Small intestine (tissue), 7 donors: ENCODE data around the gene FOXA3. TPM values are rescaled to one million over a fixed set of nuclear protein-coding genes. Genes with fewer than 3 reads are reported as not detected.

Source experiments
- DNase-seq, 2 donors: peaks; one replicate each; pipeline versions ENCODE4 v3.0.0 to v3.0.0-alpha.2; 2013
- FAIRE-seq: peaks from 2 replicates; lab custom pipeline; 2012; peaks lifted over from hg19 to GRCh38; lab: Jason Lieb, UNC
- H3K27ac ChIP-seq, 3 donors: one replicate each; pipeline ENCODE4 v1.5.1; 2013; ENCODE audit warnings: low read length in 2 of 3, mild to moderate bottlenecking in 2 of 3, control low read depth in 1 of 3, inconsistent platforms in 1 of 3, low read depth in 1 of 3, moderate library complexity in 1 of 3
- H3K27me3 ChIP-seq, 3 donors: one replicate each; pipeline ENCODE4 v1.6.1; 2013; ENCODE audit warnings: low read length in 3 of 3, inconsistent platforms in 1 of 3; ENCODE audit not compliant: control insufficient read depth in 3 of 3, insufficient read depth in 3 of 3
- H3K36me3 ChIP-seq, 3 donors: one replicate each; pipeline ENCODE4 v1.6.1; 2013; ENCODE audit warnings: low read length in 3 of 3, inconsistent platforms in 1 of 3, low read depth in 1 of 3, mild to moderate bottlenecking in 1 of 3, moderate library complexity in 1 of 3; ENCODE audit not compliant: control insufficient read depth in 3 of 3, insufficient read depth in 2 of 3
- H3K4me1 ChIP-seq, 3 donors: one replicate each; pipeline ENCODE4 v1.6.1; 2013; ENCODE audit warnings: low read length in 2 of 3, inconsistent platforms in 1 of 3, low read depth in 1 of 3, mild to moderate bottlenecking in 1 of 3, moderate library complexity in 1 of 3; ENCODE audit not compliant: control insufficient read depth in 3 of 3, insufficient read depth in 2 of 3
- H3K4me3 ChIP-seq, 3 donors: one replicate each; pipeline ENCODE4 v1.5.1; 2013; ENCODE audit warnings: low read length in 3 of 3, control low read depth in 1 of 3, inconsistent platforms in 1 of 3, low read depth in 1 of 3, mild to moderate bottlenecking in 1 of 3, moderate library complexity in 1 of 3
- H3K9me3 ChIP-seq, 2 donors: one replicate each; pipeline ENCODE4 v1.6.1; 2013; ENCODE audit warnings: low read depth in 1 of 2, low read length in 1 of 2; ENCODE audit not compliant: control insufficient read depth in 2 of 2, insufficient read depth in 1 of 2
- WGBS, 3 donors: extraction: QIAGEN DNeasy Blood & Tissue Kit; methylation state at CpG; one replicate each; pipeline ENCODE4 v1.1.7; 2013; 5-methylcytosine and 5-hydroxymethylcytosine counted together
- polyA plus RNA-seq, 4 donors: library from polyadenylated mRNA; stranded (reverse) in 3 of 4; unstranded in 1 of 4; fragments of 200-250 nt in 3 of 4; fragments of 120-200 nt in 1 of 4; gene quantifications; one replicate each; pipeline versions ENCODE4 v1.2.1 to v1.2.3, GENCODE V29; 2013
- donor health status: healthy with polysubstance abuse.
- donor health status: control.
- donor health status: control.
- donor health status: Bipolar disorder and iron deficiency.
- donor health status: healthy.

The FOXA3 gene
- polyA plus RNA-seq, 4 donors = 15.7 to 33.6 (median 23.1) TPM

DNA sequence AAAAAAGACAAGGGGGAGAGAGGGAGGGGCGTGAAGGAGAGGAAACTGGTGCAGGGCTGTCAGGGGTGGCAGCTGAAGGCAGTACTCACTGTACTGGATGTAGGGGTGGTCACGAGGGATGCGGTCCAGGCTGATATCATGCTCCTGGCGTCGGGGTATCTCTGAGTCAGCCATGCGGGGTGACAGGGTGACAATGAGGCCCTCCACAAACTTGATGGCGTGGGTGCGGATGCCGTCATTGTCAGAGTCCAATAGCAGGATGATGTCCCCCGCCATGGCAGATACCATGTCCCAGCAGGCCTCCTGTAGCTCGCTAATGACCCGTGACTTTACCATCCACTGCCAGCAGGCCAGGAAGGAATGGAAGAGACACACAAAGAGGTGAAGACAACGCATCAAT is 16.5 kb upstream of the FOXA3 start:
- no peak for DNase-seq
- H3K27ac ChIP-seq = no peak overlapping the region
- FAIRE-seq = no peak
- no peaks in the 10 kb centered on the region for H3K9me3 ChIP-seq
- no peak overlapping the region for H3K4me3 ChIP-seq
- peaks cover 17 to 78% (median 26%) of the 10 kb centered on the region in 3 donors for H3K36me3 ChIP-seq
- 95% methylated on average over 13 of the region's 13 CpGs for WGBS, 3 donors
- H3K27me3 ChIP-seq = no peaks in the 10 kb centered on the region
- no peaks in the 10 kb centered on the region for H3K4me1 ChIP-seq

DNA sequence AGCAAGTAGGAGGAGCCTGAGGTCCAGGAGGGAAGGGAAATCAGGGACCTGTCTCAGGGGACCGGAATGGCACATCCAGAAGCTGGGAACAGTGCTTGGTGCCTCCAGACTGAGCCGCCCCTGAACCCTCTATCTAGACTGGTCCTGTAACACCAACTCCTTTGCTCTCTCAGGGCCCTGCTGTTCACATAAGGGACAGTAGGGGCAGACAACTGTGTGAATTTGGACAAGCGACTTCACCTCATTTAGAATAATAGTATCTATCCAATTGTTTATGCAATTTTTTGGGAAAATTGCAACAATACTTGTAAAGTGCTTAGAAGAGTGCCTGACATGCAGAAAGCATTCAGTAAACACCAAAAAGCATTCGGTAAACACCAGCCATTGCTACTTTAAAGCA is 15.2 kb upstream of the FOXA3 start:
- DNase-seq (no peak), FAIRE-seq (no peak)
- Histone ChIP-seq H3K36me3 (peaks cover 17 to 78% (median 19%) of the 10 kb centered on the region in 3 donors), H3K9me3 (no peaks in the 10 kb centered on the region), H3K27me3 (no peaks in the 10 kb centered on the region), H3K4me3 (no peak overlapping the region), H3K4me1 (no peaks in the 10 kb centered on the region), H3K27ac (no peak overlapping the region)
- 84 to 91% (median 88%) methylated on average over 4 of the region's 4 CpGs for WGBS, 3 donors

DNA sequence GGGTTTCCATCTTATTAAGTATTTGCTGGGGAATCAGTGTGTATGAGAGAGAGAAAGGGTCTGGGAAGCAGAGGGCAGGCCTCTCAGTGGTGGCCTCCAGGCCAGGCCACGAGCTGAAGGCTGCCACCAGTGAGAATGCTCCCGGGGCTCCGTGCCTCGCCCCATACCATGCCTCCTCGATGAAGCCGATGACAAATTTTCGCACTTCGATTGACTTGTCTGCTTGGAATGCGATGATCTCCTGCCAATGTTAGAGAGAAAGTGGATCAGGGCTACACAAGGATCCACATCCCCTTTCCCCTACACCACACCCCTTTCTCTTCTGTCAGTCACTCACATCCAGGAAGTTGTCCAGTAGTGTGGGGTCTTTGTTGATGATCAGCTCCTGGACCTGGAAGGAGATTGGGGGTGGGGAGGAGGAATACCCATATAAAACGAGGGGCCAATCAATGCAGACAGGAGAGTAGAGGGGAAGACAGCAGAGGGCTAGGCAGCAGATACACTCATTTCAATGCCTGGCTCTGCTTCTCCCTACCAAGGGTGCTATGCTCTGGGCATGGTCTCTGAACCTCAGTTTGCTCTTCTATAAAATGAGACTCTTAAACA is 11.9 kb upstream of the FOXA3 start:
- Histone ChIP-seq H3K4me3 (no peak overlapping the region), H3K4me1 (no peaks in the 10 kb centered on the region), H3K27me3 (no peaks in the 10 kb centered on the region), H3K9me3 (no peaks in the 10 kb centered on the region), H3K36me3 (peaks cover 13 to 82% (median 16%) of the 10 kb centered on the region in 3 donors), H3K27ac (no peak overlapping the region)
- FAIRE-seq = no peak
- DNase-seq = no peak
- WGBS, 3 donors = 92 to 93% (median 92%) methylated on average over 10 of the region's 10 CpGs

DNA sequence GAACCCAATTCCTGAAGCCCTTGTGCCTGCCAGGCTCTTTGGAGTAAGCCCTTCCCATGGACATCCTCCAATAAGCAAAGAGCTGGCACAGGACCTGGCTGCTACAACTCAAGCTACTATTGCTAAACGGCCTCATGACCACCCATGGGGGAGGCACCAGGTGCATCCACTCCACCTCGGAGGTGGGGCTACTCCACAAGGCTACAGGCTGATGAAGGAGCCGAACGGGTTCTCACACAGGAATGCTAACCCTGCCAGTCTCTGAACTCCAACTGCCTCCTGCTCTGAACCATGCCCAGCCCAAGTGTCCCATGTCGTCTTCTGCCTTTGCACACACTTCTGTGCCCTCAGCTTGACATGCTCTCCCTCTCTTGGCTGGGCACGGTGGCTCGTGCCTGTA is 11.1 kb upstream of the FOXA3 start:
- H3K4me3 ChIP-seq = no peak overlapping the region
- H3K4me1 ChIP-seq = no peaks in the 10 kb centered on the region
- FAIRE-seq (no peak), DNase-seq (no peak)
- no peaks in the 10 kb centered on the region for H3K9me3 ChIP-seq
- H3K27me3 ChIP-seq = no peaks in the 10 kb centered on the region
- H3K36me3 ChIP-seq = peaks cover 6 to 75% (median 12%) of the 10 kb centered on the region in 3 donors
- WGBS, 3 donors = 79 to 86% (median 84%) methylated on average over 7 of the region's 7 CpGs
- H3K27ac ChIP-seq = no peak overlapping the region

DNA sequence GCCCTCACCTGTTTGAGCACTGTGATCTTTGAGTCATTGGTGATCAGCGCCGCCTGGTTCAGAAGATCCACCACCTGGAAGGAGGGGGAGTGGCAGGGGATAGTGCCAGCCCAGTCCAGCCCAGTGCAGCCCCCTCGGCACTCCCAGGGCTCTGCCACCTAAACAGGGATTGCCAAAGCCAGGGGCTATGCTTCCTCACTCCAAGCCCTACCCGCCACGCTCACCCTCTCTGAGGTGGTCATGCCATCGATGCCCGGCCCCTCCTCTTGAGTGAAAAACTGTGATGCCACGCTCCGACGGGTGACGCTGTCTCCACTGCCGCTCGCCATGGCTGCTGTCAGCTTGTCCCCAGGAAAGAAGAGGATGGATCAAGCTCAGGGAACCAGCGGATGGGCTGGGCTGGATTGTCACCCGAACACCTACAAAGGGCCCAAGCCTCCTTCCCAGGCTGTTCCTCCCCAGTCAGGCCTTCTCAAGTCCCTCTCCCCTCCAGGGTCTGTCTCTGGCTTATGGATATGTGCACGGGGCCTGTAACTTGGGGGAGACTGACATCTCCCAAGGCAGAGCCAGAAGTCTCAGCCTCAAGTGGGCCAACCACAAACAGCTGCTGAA is 9.9 kb upstream of the FOXA3 start:
- H3K27ac ChIP-seq = no peak overlapping the region
- H3K9me3 ChIP-seq = no peaks in the 10 kb centered on the region
- no peak overlapping the region for H3K4me3 ChIP-seq
- DNase-seq (no peak), FAIRE-seq (no peak)
- peaks cover 9 to 76% (median 14%) of the 10 kb centered on the region in 3 donors for H3K36me3 ChIP-seq
- no peaks in the 10 kb centered on the region for H3K27me3 ChIP-seq
- no peaks in the 10 kb centered on the region for H3K4me1 ChIP-seq
- 93 to 96% (median 95%) methylated on average over 11 to 16 of the region's 16 CpGs for WGBS, 3 donors

DNA sequence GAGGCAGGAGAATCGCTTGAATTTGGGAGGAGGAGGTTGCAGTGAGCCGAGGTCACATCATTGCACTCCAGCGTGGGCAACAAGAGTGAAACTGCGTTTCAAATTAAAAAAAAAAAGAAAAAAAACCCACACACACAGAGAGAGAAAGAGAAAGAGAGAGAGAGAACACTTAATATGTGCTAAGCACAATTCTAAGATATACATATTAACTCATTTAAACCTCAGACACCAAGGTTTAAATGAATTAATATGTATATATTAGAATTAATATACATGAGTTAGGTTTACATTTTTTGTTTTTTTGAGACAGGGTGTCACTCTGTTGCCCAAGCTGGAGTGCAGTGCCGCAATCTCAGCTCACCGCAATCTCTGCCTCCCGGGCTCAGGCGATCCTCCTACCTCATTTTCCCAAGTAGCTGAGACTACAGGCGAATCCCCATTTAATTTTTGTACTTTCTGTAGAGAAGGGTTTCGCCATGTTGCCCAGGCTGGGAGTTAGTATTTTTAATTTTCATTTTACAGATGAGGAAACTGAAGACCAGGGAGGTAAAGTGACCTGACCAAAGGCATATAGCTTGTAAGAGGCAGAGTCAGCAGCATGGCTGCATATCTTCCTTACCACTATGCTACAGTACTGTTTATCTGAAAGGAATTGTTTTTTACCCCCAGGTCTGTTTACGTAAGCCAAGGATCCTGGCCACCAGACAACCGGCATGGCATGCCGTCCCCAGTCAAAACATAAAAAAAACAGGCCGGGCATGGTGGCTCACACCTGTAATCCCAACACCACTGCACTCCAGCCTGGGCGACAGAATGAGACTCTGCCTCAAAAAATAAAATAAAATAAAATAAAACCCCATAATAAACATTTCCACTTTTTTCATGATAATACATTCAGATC is 3.5 kb upstream of the FOXA3 start:
- Histone ChIP-seq H3K9me3 (no peaks in the 10 kb centered on the region), H3K4me1 (peaks cover 0 to 7% (median 0%) of the 10 kb centered on the region in 3 donors), H3K27me3 (peaks cover 0 to 7% (median 0%) of the 10 kb centered on the region in 3 donors), H3K4me3 (no peak overlapping the region), H3K36me3 (peaks cover 2 to 36% (median 8%) of the 10 kb centered on the region in 3 donors), H3K27ac (no peak overlapping the region)
- no peak for FAIRE-seq
- DNase-seq = no peak
- WGBS, 3 donors = 85 to 86% (median 86%) methylated on average over 15 of the region's 15 CpGs

DNA sequence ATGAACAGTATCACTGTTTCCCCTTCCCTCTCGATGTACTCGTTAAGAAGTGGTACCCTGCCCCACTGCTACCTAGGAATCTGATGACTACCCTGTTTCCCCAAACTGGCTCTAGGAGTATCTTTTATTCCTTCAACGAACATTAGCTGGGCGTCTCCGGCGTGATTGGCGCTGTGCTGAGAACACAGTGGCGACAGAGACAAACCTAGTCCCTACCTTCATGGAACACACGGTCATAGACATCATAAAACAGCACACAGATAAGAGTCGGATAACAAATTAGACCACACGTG is 1.9 kb upstream of the FOXA3 start:
- peak in 1 of 2 donors; percentile 93 for DNase-seq
- H3K27me3 ChIP-seq = peaks cover 0 to 7% (median 0%) of the 10 kb centered on the region in 3 donors
- H3K36me3 ChIP-seq = peaks cover 2 to 27% (median 8%) of the 10 kb centered on the region in 3 donors
- H3K9me3 ChIP-seq = no peaks in the 10 kb centered on the region
- 0 to 2% (median 1%) methylated on average over 11 of the region's 11 CpGs for WGBS, 3 donors
- no peak for FAIRE-seq
- H3K4me1 ChIP-seq = peaks cover 0 to 14% (median 0%) of the 10 kb centered on the region in 3 donors
- peak overlapping the region; percentile 27 to 94 (median 93) for H3K27ac ChIP-seq
- peak overlapping the region; percentile 70 to 80 (median 74) for H3K4me3 ChIP-seq

DNA sequence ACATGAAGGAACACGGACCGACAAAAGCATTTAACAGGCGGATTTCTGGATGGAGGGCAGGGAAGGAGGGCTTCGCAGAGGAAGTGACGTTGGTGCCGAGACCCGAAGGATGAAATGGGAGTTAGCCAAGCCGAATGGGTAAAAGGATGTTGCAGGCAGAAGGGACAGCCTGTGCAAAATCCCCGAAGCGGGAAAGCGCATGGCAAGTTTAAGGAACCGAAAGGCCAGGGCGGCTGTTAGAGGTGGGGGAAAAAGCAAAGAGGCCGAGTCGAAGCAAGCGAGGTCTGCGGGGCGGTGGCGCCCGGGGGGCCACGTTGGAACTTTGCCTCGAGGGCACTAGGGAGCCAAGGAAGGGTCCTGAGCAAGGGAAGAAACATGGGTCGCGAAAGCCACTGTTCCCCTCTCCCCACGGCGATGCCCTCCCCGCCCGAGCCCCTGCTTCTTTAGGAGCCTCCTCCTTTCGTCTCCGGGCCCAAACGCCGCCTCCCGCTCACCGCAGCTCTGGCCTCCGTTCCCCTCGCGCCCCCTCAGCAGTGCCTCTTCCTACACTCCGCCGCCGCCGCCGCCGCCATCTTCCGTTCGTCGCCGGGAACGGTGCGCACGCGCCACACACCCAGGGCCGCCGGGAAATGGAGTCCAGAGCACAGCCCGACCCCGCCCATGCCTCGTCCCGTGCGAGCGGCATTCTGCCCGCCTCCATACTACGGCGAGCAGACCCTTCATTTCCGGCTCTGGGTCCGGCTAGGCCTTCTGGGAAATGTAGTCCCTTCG is 1.4 kb upstream of the FOXA3 start, which contains the start of gene SYMPK:
TSS of gene SYMPK (minus strand) at position 584 of the 771 bp plus-strand sequence. CDS start 8,652 bp downstream, outside the sequence.
- no peaks in the 10 kb centered on the region for H3K9me3 ChIP-seq
- peak within 1 kb of the TSS; percentile 58 to 94 (median 93) for H3K27ac ChIP-seq
- H3K27me3 ChIP-seq = peaks cover 0 to 7% (median 0%) of the 10 kb centered on the region in 3 donors
- H3K36me3 ChIP-seq = peaks cover 2 to 28% (median 8%) of the 10 kb centered on the region in 3 donors
- DNase-seq = peak; percentile 99
- H3K4me1 ChIP-seq = peaks cover 0 to 14% (median 0%) of the 10 kb centered on the region in 3 donors
- 0% methylated on average over 53 to 65 of the region's 65 CpGs for WGBS, 3 donors
- peak within 1 kb of the TSS; percentile 70 to 80 (median 74) for H3K4me3 ChIP-seq
- no peak for FAIRE-seq
